Neural cell (in vitro differentiated cells): ENCODE data around the gene NFIX.

ENCODE experiments used
- CTCF ChIP-seq: fragments of 450-650 bp; IDR thresholded peaks from 2 replicates; pipeline ENCODE4 v1.5.1; 2014; ENCODE audit warnings: antibody characterized with exemption, mild to moderate bottlenecking, moderate library complexity; ENCODE audit not compliant: poor library complexity, severe bottlenecking
- EZH2 ChIP-seq: fragments of 200-600, 300-800 bp; shearing (Covaris generic), sonication (generic); IDR thresholded peaks from 2 replicates; pipeline ENCODE4 v1.6.1; 2014; ENCODE audit warnings: antibody characterized with exemption, low read length, borderline replicate concordance, mild to moderate bottlenecking; ENCODE audit not compliant: insufficient read depth, poor library complexity, severe bottlenecking
- MXI1 ChIP-seq: fragments of 450-650 bp; conservative IDR thresholded peaks from 2 replicates; pipeline ENCODE4 v1.6.1; 2014; ENCODE audit warnings: antibody characterized with exemption, mild to moderate bottlenecking; ENCODE audit not compliant: poor library complexity, severe bottlenecking

DNA sequence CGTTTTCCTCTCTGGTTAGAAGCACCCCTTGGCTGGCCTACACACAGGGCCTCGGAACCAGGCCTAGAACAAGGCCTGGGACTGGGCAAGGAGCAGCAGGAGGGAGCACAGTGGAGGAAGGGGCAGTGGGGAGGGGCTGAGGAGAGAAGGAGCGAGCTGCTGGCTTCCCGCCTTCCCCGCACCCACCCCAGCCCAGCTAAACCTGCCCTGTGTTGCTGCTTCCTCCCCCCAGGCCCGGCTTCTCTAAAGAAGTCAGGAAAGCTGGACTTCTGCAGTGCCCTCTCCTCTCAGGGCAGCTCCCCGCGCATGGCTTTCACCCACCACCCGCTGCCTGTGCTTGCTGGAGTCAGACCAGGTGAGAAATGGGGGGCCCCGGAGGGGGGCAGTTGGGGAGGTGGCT, 83.1 kb downstream of the NFIX start:
- TF ChIP-seq EZH2, result no peak
- no peak for TF ChIP-seq MXI1
- TF ChIP-seq CTCF, result no peak
